Smooth muscle cell of the brain vasculature (primary cell): Measurements from ENCODE around the gene ATP4B.

Source experiments
- DNase-seq: peaks from one replicate; pipeline ENCODE4 v3.0.0-alpha.2; 2012; ENCODE audit warnings: low read depth, low spot score

Gene ATP4B

GRCh38 chr13:113607889-113608635 is 49.9 kb downstream of the ATP4B start:
- no peak for DNase-seq

GRCh38 chr13:113607056-113607888 is 50.7 kb downstream of the ATP4B start:
- DNase-seq, result no peak

GRCh38 chr13:113605866-113606438 is 52.0 kb downstream of the ATP4B start:
- no peak for DNase-seq

GRCh38 chr13:113605461-113605860 is 52.5 kb downstream of the ATP4B start:
- DNase-seq, result no peak

DNA sequence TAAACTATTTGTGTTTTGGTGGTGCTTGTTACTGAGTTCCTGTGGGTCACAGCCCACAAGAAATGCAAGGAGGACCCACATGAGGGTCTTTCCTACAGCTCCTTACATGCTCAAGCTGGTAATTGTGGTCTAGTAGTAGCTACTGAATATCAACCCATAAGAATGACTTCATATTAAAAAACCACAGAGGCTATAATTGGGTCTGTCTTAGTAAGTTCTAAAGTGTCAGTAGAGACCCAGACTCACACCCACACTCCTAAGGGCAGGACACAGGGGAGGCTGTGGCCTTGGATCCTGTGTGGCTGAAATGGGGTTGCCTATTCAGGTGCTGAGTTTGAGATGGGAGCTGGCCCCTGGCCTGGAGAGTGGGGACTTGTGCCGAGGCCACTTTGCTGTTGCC is 53.8 kb downstream of the ATP4B start:
- DNase-seq, result no peak

GRCh38 chr13:113603116-113603710 is 54.8 kb downstream of the ATP4B start:
- no peak for DNase-seq

GRCh38 chr13:113602291-113602988 is 55.6 kb downstream of the ATP4B start:
- DNase-seq, result no peak

GRCh38 chr13:113601166-113602070 is 56.6 kb downstream of the ATP4B start:
- DNase-seq, result no peak

DNA sequence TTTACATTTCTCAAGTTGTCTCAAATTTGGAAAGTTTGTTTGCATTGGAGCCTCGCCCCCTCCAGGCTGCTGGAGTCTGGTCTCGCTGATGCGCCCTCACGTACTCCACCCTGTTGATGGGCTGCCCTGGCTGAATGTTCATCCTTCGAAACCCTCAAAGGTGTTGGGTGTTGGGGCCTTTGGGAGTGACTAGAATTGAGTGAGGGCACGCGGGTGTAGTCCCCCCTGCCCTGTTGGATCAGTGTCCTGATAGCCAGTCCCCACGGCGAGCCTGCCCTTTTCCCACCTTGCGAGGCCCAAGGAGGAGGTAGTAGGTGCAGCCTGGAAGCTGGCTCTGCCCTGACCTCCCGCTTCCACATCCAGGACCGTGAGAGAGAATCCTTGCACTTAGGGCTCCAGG is 58.6 kb downstream of the ATP4B start:
- no peak for DNase-seq
